GM12878 (cell line): Measurements from ENCODE around the gene C5AR1. TPM values are rescaled to one million over a fixed set of nuclear protein-coding genes. Genes with fewer than 3 reads are reported as not detected.

ENCODE experiments used
- ATAC-seq: fragments of 200-7000 bp; cut with Tn5 transposase; 3 replicates; pipeline ENCODE4 v1.9.1; 2020; ENCODE audit warnings: mild to moderate bottlenecking, moderate library complexity
- BruUV-seq: library from RNA; stranded (reverse); fragments of 400-500 nt; replicated peaks from 2 replicates; lab custom pipeline; 2021; lab: Mats Ljungman, UMichigan
- CTCF ChIA-PET: fragments of 300-600 bp; sonication (Branson Sonifier 250); formaldehyde crosslinking; extraction: SDS; loops from one replicate; lab custom pipeline; 2021; ENCODE audit warnings: inconsistent platforms; lab: Yijun Ruan, JAX
- POLR2A ChIA-PET: fragments of 350-600 bp; formaldehyde crosslinking; extraction: SDS; loops from one replicate; lab custom pipeline; 2021; ENCODE audit warnings: inconsistent platforms; lab: Charles Lee
- RAD21 ChIA-PET: fragments of 300-600 bp; sonication (Branson Sonifier 250); formaldehyde crosslinking; loops from one replicate; lab custom pipeline; 2023; ENCODE audit warnings: antibody characterized with exemption; ENCODE audit not compliant: unreplicated experiment; lab: Charles Lee
- SMC1A ChIA-PET: fragments of 300-600 bp; sonication (Branson Sonifier 250); formaldehyde crosslinking; loops from one replicate; lab custom pipeline; 2023; ENCODE audit not compliant: unreplicated experiment, uncharacterized antibody; lab: Charles Lee
- DNase-seq: peaks from one replicate; pipeline ENCODE4 v3.0.0-alpha.2; 2011; ENCODE audit warnings: low read depth, low spot score
- FAIRE-seq: peaks from 3 replicates; lab custom pipeline; 2011; peaks lifted over from hg19 to GRCh38; lab: Jason Lieb, UNC
- H2AFZ ChIP-seq: 2 replicates; pipeline ENCODE4 v1.6.0; 2011; ENCODE audit warnings: low read depth, low read length, control low read depth; ENCODE audit not compliant: control insufficient read depth
- H3K27ac ChIP-seq: 2 replicates; pipeline ENCODE4 v1.5.1; 2011; ENCODE audit warnings: control low read depth; ENCODE audit not compliant: control insufficient read depth, insufficient read depth
- H3K27me3 ChIP-seq, 2 experiments: replicated peaks in 1 of 2; 2 replicates each; pipeline versions ENCODE4 v1.6.0 to v1.6.1; 2011; ENCODE audit warnings: low read length in 1 of 2; ENCODE audit not compliant: control insufficient read depth in 2 of 2, insufficient read depth in 2 of 2
- H3K36me3 ChIP-seq, 2 experiments: 2 replicates each; pipeline ENCODE4 v1.5.1; 2011; ENCODE audit warnings: low read length in 1 of 2; ENCODE audit not compliant: control insufficient read depth in 2 of 2, insufficient read depth in 2 of 2
- H3K4me1 ChIP-seq: 2 replicates; pipeline ENCODE4 v1.6.1; 2011; ENCODE audit warnings: mild to moderate bottlenecking, low read length, moderate library complexity, mixed read lengths; ENCODE audit not compliant: control insufficient read depth, insufficient read depth
- H3K4me2 ChIP-seq: 2 replicates; pipeline ENCODE4 v1.6.0; 2011; ENCODE audit warnings: control low read depth; ENCODE audit not compliant: control insufficient read depth, insufficient read depth
- H3K4me3 ChIP-seq: fragments of 200-600 bp; sonication (generic); 2 replicates; pipeline ENCODE4 v1.5.1; 2016
- H3K79me2 ChIP-seq: 2 replicates; pipeline ENCODE4 v1.6.0; 2011; ENCODE audit warnings: low read length; ENCODE audit not compliant: control insufficient read depth, insufficient read depth
- H3K9ac ChIP-seq: 2 replicates; pipeline ENCODE4 v1.8.0; 2011; ENCODE audit warnings: low read length, control low read depth, mixed read lengths; ENCODE audit not compliant: control insufficient read depth, insufficient read depth
- H3K9me3 ChIP-seq: replicated peaks from 3 replicates; pipeline ENCODE4 v1.5.1; 2011; ENCODE audit warnings: mild to moderate bottlenecking, low read length; ENCODE audit not compliant: control insufficient read depth, insufficient read depth
- H4K20me1 ChIP-seq: 2 replicates; pipeline ENCODE4 v1.6.0; 2011; ENCODE audit not compliant: control insufficient read depth, insufficient read depth
- BACH1 ChIP-seq: fragments of 450-650 bp; IDR thresholded peaks from 2 replicates; pipeline ENCODE4 v1.6.1; 2017; ENCODE audit warnings: mild to moderate bottlenecking, borderline replicate concordance
- BMI1 ChIP-seq: fragments of 450-650 bp; IDR thresholded peaks from 2 replicates; pipeline ENCODE4 v1.6.1; 2016; ENCODE audit warnings: mild to moderate bottlenecking, moderate library complexity, borderline replicate concordance
- CBFB ChIP-seq: IDR thresholded peaks from 2 replicates; pipeline ENCODE4 v1.6.1; 2016; ENCODE audit warnings: antibody characterized with exemption, low read depth
- CBX3 ChIP-seq: fragments of 200-600 bp; sonication (generic); IDR thresholded peaks from 2 replicates; pipeline ENCODE4 v1.6.1; 2016; ENCODE audit warnings: low read depth, borderline replicate concordance
- CHD4 ChIP-seq: fragments of 200-600 bp; sonication (generic); IDR thresholded peaks from 2 replicates; pipeline ENCODE4 v1.6.1; 2016; ENCODE audit warnings: mild to moderate bottlenecking
- CREM ChIP-seq: IDR thresholded peaks from 2 replicates; pipeline ENCODE4 v1.6.1; 2014; ENCODE audit warnings: antibody characterized with exemption, low read depth
- EP300 ChIP-seq, 2 experiments: fragments of 150-350 bp in 1 of 2; IDR thresholded peaks; 2 replicates each; pipeline ENCODE4 v1.6.1; 2011 to 2012; ENCODE audit warnings: low read depth in 2 of 2, low read length in 2 of 2, borderline replicate concordance in 1 of 2, improper control_type of control experiment in 1 of 2, inconsistent platforms in 1 of 2; ENCODE audit not compliant: control insufficient read depth in 1 of 2
- FOS ChIP-seq: IDR thresholded peaks from 3 replicates; pipeline ENCODE4 v1.6.1; 2011; ENCODE audit warnings: borderline replicate concordance; ENCODE audit not compliant: insufficient read length; ENCODE audit errors: extremely low read depth
- IKZF2 ChIP-seq, 2 experiments: fragments of 450-650 bp; IDR thresholded peaks; 2 replicates each; pipeline ENCODE4 v1.6.1; 2017; ENCODE audit warnings: mild to moderate bottlenecking in 2 of 2, moderate library complexity in 2 of 2
- MEF2B ChIP-seq: fragments of 450-650 bp; IDR thresholded peaks from 2 replicates; pipeline ENCODE4 v1.6.1; 2018; ENCODE audit warnings: mild to moderate bottlenecking, moderate library complexity; ENCODE audit not compliant: partially characterized antibody, poor library complexity, severe bottlenecking
- NFIC ChIP-seq: IDR thresholded peaks from 2 replicates; pipeline ENCODE4 v1.6.1; 2012; ENCODE audit warnings: low read depth, mild to moderate bottlenecking, inconsistent platforms, low read length, moderate library complexity
- PML ChIP-seq: IDR thresholded peaks from 2 replicates; pipeline ENCODE4 v1.6.1; 2012; ENCODE audit warnings: low read length, inconsistent platforms
- RBBP5 ChIP-seq: fragments of 200-600 bp; sonication (generic); conservative IDR thresholded peaks from 2 replicates; pipeline ENCODE4 v1.6.1; 2016
- RUNX3 ChIP-seq: IDR thresholded peaks from 2 replicates; pipeline ENCODE4 v1.6.1; 2012; ENCODE audit warnings: low read length, inconsistent platforms
- SMAD1 ChIP-seq: fragments of 450-650 bp; IDR thresholded peaks from 2 replicates; pipeline ENCODE4 v1.6.1; 2018; ENCODE audit warnings: mild to moderate bottlenecking, low read depth; ENCODE audit not compliant: partially characterized antibody
- SMAD5 ChIP-seq: IDR thresholded peaks from 2 replicates; pipeline ENCODE4 v1.6.1; 2016; ENCODE audit warnings: antibody characterized with exemption, low read depth
- SMARCA5 ChIP-seq: fragments of 450-650 bp; IDR thresholded peaks from 2 replicates; pipeline ENCODE4 v1.6.1; 2017; ENCODE audit warnings: mild to moderate bottlenecking
- TBL1XR1 ChIP-seq: IDR thresholded peaks from 2 replicates; pipeline ENCODE4 v1.6.1; 2012; ENCODE audit warnings: low read depth, low read length, improper control_type of control experiment
- WGBS: methylation state at CpG from one replicate; pipeline ENCODE4 v1.1.6; 2016; ENCODE audit warnings: low lambda C conversion rate; ENCODE audit not compliant: insufficient replicate concordance, insufficient coverage; ENCODE audit errors: missing lambda C conversion rate; 5-methylcytosine and 5-hydroxymethylcytosine counted together
- in situ Hi-C: fragments of 300-500 bp; cut with MboI; formaldehyde crosslinking; loops from 9 replicates; pipeline ENCODE4 v1.14.3; 2018; ENCODE audit warnings: mixed read lengths
- intact Hi-C: fragments of 100-400 bp; cut with micrococcal nuclease; formaldehyde crosslinking; loops from one replicate; pipeline ENCODE4 v1.14.2; 2022; ENCODE audit not compliant: unreplicated experiment
- polyA plus RNA-seq, 11 experiments: library from polyadenylated mRNA; depleted of rRNA in 4 of 11; unstranded in 6 of 11; stranded (reverse) in 5 of 11; fragments of >200 nt; fragmentation: Nextera tagmentation in 4 of 11; fragmentation: Illumina TruSeq in 1 of 11; extraction: Ambion mirVana in 4 of 11; extraction: Trizol in 1 of 11; gene quantifications; 1 replicate in 1 of 11; 2 replicates in 10 of 11; pipeline versions ENCODE4 v1.2.1 to v1.2.3, GENCODE V29; 2011 to 2016; ENCODE audit warnings: inconsistent platforms in 2 of 11, missing spikeins in 2 of 11, low read depth in 1 of 11
- total RNA-seq, 4 experiments: library from RNA; depleted of rRNA in 3 of 4; stranded (reverse); fragments of >200 nt in 3 of 4; fragmentation: Illumina TruSeq in 1 of 4; extraction: Trizol in 1 of 4; gene quantifications; 2 replicates each; pipeline versions ENCODE4 v1.2.1 to v1.2.3, GENCODE V29; 2013 to 2021
- TF ChIP-seq, protein P1 (sequence below): IDR thresholded peaks from 2 replicates; pipeline ENCODE4 v1.6.1; 2011; ENCODE audit warnings: borderline replicate concordance, low read depth, mild to moderate bottlenecking, moderate library complexity, low read length; ENCODE audit not compliant: insufficient read depth, poor library complexity, severe bottlenecking
- TF ChIP-seq, protein P2 (sequence below): fragments of 450-650 bp; IDR thresholded peaks from 2 replicates; pipeline ENCODE4 v1.6.1; 2017; ENCODE audit warnings: antibody characterized with exemption, mild to moderate bottlenecking, moderate library complexity
- TF ChIP-seq, protein P3 (sequence below): IDR thresholded peaks from 2 replicates; pipeline ENCODE4 v1.6.1; 2012; ENCODE audit warnings: low read depth, low read length, improper control_type of control experiment

The C5AR1 gene
- total and polyA plus RNA-seq, 10 of the 15 experiments (the other 5 are each of a cell fraction or from before 2014, with no cell fraction given) = 0.04 to 1.5 (median 0.18) TPM

DNA sequence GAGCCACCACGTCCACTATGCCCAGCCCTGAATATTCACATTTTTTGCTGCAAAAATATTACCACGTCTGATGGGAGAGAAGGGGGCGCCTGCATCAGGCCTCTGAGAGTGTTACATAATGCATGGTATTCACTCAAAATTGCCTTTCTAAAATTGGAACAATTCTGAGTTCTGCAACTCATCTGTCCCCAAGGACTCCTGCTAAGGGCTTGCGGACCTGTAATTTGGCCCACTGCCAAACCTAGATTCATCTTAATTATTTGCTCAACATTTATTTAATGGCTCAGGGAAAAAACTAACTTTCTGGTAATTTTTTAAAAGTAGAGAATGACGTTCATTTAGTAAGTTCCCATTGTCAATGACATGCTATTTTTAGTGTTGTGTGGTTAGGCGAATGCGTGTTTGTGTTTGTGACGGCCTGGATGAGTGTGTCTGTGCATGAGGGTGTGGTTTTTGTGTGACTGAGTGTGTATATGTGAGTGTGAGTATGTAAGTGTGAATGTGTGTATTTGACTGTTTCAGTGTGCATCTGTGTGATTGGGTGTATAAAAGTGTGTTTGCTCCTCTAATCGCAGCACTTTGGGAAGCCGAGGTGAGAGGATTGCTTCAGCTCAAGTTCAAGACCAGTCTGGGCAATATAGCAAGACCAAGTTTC, 26.1 kb upstream of the C5AR1 start:
- ChIA-PET CTCF (interaction anchor here (1.7 to 3.5 kb wide), 4 partner anchors 8 to 145 kb away, joined by 6 to 28 read pairs (median 20); partner anchors contain the start of genes DHX34 and INAFM1), SMC1A (interaction anchor here (1.3 to 2.2 kb wide), 3 partner anchors 8 to 145 kb away, joined by 4 to 9 read pairs (median 6); partner anchors contain the start of gene INAFM1), RAD21 (no interaction called here), POLR2A (no interaction called here)
- ATAC-seq (no peak), FAIRE-seq (peak; percentile 44), DNase-seq (no peak)
- H2AFZ ChIP-seq = no peak overlapping the region
- H3K27ac ChIP-seq = no peak overlapping the region
- no peak overlapping the region for H3K9ac ChIP-seq
- H3K27me3 ChIP-seq = no peaks in the 10 kb centered on the region
- WGBS = 17% methylated on average over 10 of the region's 10 CpGs
- intact Hi-C loops = loop anchor here (1.0 to 10.0 kb wide), 3 partner anchors 144 to 421 kb away; partner anchors contain the start of gene NAPA
- H3K79me2 ChIP-seq = no peaks in the 10 kb centered on the region
- in situ Hi-C loops = no loop called here
- BruUV-seq = no TSS peak
- no peak overlapping the region for H3K4me2 ChIP-seq
- peaks cover 7% of the 10 kb centered on the region for H3K4me1 ChIP-seq
- no peak overlapping the region for H3K4me3 ChIP-seq
- no peaks in the 10 kb centered on the region for H3K9me3 ChIP-seq
- no peaks in the 10 kb centered on the region for H3K36me3 ChIP-seq
- no peaks in the 10 kb centered on the region for H4K20me1 ChIP-seq
- no peak for TF ChIP-seq FOS
- no peak for TF ChIP-seq BACH1
- no peak for TF ChIP-seq SMARCA5
- peak; percentile 96 for TF ChIP-seq SMAD1
- TF ChIP-seq, protein P1, sequence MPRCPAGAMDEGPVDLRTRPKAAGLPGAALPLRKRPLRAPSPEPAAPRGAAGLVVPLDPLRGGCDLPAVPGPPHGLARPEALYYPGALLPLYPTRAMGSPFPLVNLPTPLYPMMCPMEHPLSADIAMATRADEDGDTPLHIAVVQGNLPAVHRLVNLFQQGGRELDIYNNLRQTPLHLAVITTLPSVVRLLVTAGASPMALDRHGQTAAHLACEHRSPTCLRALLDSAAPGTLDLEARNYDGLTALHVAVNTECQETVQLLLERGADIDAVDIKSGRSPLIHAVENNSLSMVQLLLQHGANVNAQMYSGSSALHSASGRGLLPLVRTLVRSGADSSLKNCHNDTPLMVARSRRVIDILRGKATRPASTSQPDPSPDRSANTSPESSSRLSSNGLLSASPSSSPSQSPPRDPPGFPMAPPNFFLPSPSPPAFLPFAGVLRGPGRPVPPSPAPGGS = peak; percentile 20
- no peak for TF ChIP-seq CHD4
- TF ChIP-seq, protein P2, sequence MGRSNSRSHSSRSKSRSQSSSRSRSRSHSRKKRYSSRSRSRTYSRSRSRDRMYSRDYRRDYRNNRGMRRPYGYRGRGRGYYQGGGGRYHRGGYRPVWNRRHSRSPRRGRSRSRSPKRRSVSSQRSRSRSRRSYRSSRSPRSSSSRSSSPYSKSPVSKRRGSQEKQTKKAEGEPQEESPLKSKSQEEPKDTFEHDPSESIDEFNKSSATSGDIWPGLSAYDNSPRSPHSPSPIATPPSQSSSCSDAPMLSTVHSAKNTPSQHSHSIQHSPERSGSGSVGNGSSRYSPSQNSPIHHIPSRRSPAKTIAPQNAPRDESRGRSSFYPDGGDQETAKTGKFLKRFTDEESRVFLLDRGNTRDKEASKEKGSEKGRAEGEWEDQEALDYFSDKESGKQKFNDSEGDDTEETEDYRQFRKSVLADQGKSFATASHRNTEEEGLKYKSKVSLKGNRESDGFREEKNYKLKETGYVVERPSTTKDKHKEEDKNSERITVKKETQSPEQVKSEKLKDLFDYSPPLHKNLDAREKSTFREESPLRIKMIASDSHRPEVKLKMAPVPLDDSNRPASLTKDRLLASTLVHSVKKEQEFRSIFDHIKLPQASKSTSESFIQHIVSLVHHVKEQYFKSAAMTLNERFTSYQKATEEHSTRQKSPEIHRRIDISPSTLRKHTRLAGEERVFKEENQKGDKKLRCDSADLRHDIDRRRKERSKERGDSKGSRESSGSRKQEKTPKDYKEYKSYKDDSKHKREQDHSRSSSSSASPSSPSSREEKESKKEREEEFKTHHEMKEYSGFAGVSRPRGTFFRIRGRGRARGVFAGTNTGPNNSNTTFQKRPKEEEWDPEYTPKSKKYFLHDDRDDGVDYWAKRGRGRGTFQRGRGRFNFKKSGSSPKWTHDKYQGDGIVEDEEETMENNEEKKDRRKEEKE = no peak
- TF ChIP-seq PML = no peak
- TF ChIP-seq RUNX3 = no peak
- no peak for TF ChIP-seq CREM
- TF ChIP-seq BMI1 = no peak
- TF ChIP-seq RBBP5 = no peak
- TF ChIP-seq NFIC = no peak
- no peak for TF ChIP-seq TBL1XR1
- no peak for TF ChIP-seq CBX3
- TF ChIP-seq MEF2B = peak; percentile 81
- no peak for TF ChIP-seq SMAD5
- TF ChIP-seq CBFB = no peak
- TF ChIP-seq IKZF2 (IDR thresholded peaks at IDR 0.05) = no peak
- no peak for TF ChIP-seq EP300 (IDR thresholded peaks at IDR 0.05; ENCODE audit: borderline replicate concordance in 1 of 2, control insufficient read depth in 1 of 2, low read depth in 2 of 2, low read length in 2 of 2)
- TF ChIP-seq, protein P3, sequence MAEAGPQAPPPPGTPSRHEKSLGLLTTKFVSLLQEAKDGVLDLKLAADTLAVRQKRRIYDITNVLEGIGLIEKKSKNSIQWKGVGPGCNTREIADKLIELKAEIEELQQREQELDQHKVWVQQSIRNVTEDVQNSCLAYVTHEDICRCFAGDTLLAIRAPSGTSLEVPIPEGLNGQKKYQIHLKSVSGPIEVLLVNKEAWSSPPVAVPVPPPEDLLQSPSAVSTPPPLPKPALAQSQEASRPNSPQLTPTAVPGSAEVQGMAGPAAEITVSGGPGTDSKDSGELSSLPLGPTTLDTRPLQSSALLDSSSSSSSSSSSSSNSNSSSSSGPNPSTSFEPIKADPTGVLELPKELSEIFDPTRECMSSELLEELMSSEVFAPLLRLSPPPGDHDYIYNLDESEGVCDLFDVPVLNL = no peak
